ENCODE measurements around the gene FCER1A.

FCER1A gene

DNA sequence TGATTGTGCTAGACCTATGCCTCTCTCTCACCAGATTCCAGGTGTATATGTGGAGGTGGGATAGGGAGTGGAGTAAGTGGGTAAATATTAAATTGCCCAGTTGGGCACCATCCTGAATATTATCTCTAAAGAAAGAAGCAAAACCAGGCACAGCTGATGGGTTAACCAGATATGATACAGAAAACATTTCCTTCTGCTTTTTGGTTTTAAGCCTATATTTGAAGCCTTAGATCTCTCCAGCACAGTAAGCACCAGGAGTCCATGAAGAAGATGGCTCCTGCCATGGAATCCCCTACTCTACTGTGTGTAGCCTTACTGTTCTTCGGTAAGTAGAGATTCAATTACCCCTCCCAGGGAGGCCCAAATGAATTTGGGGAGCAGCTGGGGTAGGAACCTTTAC, at the start of gene FCER1A:
Gene FCER1A, plus strand, starts transcription at position 242 of the 400 bp plus-strand sequence. Its CDS starts 29 bp downstream, at position 271.
- Mint-ChIP-seq H3K4me3 (no peak within 1 kb of the TSS), H3K9me3 (no peaks in the 10 kb centered on the region), H3K36me3 (ENCODE audit: low read depth) (no peaks in the 10 kb centered on the region), H3K4me1 (ENCODE audit: low read depth) (no peaks in the 10 kb centered on the region), H3K27me3 (peaks cover 13% of the 10 kb centered on the region), H3K27ac (no peak within 1 kb of the TSS)

DNA sequence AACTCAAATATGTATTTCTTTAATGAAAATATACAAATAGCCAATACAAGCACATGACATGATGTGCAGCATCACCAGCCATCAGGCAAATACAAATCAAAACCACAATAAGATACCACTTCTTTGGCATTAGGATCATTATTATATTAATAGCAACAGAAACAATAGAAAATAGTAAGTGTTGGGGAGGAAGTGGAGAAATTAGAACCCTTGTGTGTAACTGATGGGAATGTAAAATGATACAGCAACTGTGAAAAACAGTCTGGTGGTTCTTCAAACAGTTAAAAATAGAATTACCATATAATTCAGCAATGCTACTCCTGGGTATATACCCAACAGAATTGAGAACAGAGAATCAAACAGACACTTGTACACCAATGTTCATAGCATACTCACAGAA, 40.8 kb upstream of the FCER1A start:
- Mint-ChIP-seq H3K36me3 (ENCODE audit: low read depth) (no peaks in the 10 kb centered on the region), H3K4me3 (no peak overlapping the region), H3K27me3 (peaks cover 11% of the 10 kb centered on the region), H3K4me1 (ENCODE audit: low read depth) (no peaks in the 10 kb centered on the region), H3K9me3 (no peaks in the 10 kb centered on the region), H3K27ac (no peak overlapping the region)

DNA sequence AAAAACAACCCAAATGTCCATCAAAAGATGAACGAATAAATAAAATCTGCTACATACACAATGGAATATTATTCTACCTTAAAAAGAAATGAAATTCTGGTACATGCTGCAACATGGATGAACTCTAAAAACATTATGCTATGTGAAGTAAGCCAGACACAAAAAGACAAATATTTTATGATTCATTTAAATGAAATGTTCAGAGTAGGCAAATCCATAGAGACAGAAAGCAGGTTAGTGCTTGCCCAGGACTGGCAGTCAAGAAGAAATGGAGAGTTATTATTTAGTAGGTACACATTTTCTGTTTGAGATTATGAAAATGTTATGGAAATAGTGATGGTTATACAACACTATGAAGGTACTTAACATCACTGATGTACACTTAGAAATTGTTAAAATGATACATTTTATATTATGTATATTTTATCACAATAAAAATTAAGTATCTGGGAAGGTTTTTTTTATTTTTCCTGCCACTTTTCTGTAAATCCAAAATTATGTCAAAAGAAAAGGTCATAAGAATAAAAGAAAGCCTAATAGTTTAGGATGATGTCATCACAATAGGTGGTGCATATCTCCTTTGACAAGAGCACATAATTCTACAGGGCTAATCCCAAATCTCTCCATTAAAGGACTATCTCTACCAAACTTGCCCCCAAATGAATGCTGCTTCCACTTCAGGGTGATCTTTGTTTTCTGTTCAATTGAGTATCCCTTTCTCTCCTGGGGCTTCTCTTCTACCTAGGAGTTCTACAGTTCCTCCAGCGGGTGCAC, 40.2 kb upstream of the FCER1A start:
- no peaks in the 10 kb centered on the region for H3K4me1 Mint-ChIP-seq (ENCODE audit: low read depth)
- no peaks in the 10 kb centered on the region for H3K9me3 Mint-ChIP-seq
- no peak overlapping the region for H3K4me3 Mint-ChIP-seq
- H3K36me3 Mint-ChIP-seq (ENCODE audit: low read depth): no peaks in the 10 kb centered on the region
- peaks cover 11% of the 10 kb centered on the region for H3K27me3 Mint-ChIP-seq
- H3K27ac Mint-ChIP-seq: no peak overlapping the region

GRCh38 chr1:159266832-159267231, 35.3 kb upstream of the FCER1A start:
- H3K4me3 Mint-ChIP-seq: no peak overlapping the region
- H3K27ac Mint-ChIP-seq: no peak overlapping the region
- peaks cover 30% of the 10 kb centered on the region for H3K27me3 Mint-ChIP-seq
- no peaks in the 10 kb centered on the region for H3K36me3 Mint-ChIP-seq (ENCODE audit: low read depth)
- no peaks in the 10 kb centered on the region for H3K9me3 Mint-ChIP-seq
- no peaks in the 10 kb centered on the region for H3K4me1 Mint-ChIP-seq (ENCODE audit: low read depth)

GRCh38 chr1:159274631-159275030, 27.5 kb upstream of the FCER1A start:
- H3K36me3 Mint-ChIP-seq (ENCODE audit: low read depth): no peaks in the 10 kb centered on the region
- H3K9me3 Mint-ChIP-seq: no peaks in the 10 kb centered on the region
- H3K27ac Mint-ChIP-seq: no peak overlapping the region
- peaks cover 20% of the 10 kb centered on the region for H3K27me3 Mint-ChIP-seq
- H3K4me1 Mint-ChIP-seq (ENCODE audit: low read depth): no peaks in the 10 kb centered on the region
- no peak overlapping the region for H3K4me3 Mint-ChIP-seq

GRCh38 chr1:159275891-159276290, 26.2 kb upstream of the FCER1A start:
- Mint-ChIP-seq H3K36me3 (ENCODE audit: low read depth) (no peaks in the 10 kb centered on the region), H3K4me1 (ENCODE audit: low read depth) (no peaks in the 10 kb centered on the region), H3K4me3 (no peak overlapping the region), H3K27me3 (peaks cover 15% of the 10 kb centered on the region), H3K9me3 (no peaks in the 10 kb centered on the region), H3K27ac (no peak overlapping the region)

DNA sequence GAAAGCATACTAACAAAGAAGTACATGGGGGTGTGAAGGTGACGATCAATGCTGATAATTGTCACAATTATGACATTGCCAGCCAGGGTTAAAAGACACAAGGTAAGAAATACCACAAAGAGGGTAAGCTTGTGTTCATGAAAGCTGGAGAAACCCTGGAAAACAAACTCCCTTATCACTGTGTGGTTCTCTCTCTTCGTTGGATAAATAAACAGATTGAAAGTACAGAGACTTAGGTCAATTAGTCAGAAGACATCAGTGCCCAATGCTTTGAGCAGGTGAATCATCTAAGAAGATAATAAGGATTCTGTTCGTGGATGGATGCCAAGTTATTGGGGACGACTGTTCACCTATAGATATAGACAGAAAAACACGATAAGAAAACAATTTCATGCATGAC, 22.4 kb upstream of the FCER1A start:
- no peaks in the 10 kb centered on the region for H3K36me3 Mint-ChIP-seq (ENCODE audit: low read depth)
- no peaks in the 10 kb centered on the region for H3K4me1 Mint-ChIP-seq (ENCODE audit: low read depth)
- H3K9me3 Mint-ChIP-seq: no peaks in the 10 kb centered on the region

GRCh38 chr1:159282118-159282517, 20.0 kb upstream of the FCER1A start:
- Mint-ChIP-seq H3K9me3 (no peaks in the 10 kb centered on the region), H3K4me1 (ENCODE audit: low read depth) (no peaks in the 10 kb centered on the region), H3K27ac (no peak overlapping the region), H3K36me3 (ENCODE audit: low read depth) (no peaks in the 10 kb centered on the region), H3K27me3 (peaks cover 8% of the 10 kb centered on the region), H3K4me3 (no peak overlapping the region)

More for the DNA sequence above, 22.4 kb upstream of the FCER1A start:
- peaks cover 8% of the 10 kb centered on the region for H3K27me3 Mint-ChIP-seq
- no peak overlapping the region for H3K4me3 Mint-ChIP-seq
- H3K27ac Mint-ChIP-seq: no peak overlapping the region

GRCh38 chr1:159289060-159289459, 13.1 kb upstream of the FCER1A start:
- no peak overlapping the region for H3K27ac Mint-ChIP-seq
- H3K4me1 Mint-ChIP-seq (ENCODE audit: low read depth): no peaks in the 10 kb centered on the region
- H3K27me3 Mint-ChIP-seq: peaks cover 13% of the 10 kb centered on the region
- H3K36me3 Mint-ChIP-seq (ENCODE audit: low read depth): no peaks in the 10 kb centered on the region
- H3K4me3 Mint-ChIP-seq: no peak overlapping the region
- no peaks in the 10 kb centered on the region for H3K9me3 Mint-ChIP-seq

DNA sequence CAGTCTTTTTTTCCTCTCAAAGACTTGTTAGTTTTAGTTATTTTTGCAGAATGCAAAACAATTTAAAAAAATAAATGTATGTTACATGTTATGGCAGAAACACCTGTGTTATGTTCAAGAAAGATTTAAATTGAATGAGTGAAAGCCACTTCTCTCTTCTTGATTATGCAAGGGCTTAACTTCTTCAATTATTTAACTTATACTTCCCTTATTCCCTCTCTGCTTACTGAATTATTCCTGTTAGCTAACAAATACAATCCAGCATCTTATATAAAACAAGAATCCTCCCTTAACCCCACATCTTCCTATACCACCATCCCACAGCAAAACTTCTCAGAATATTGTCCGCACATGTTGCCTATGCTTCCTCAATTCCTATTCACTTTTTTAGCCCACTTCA, 10.7 kb upstream of the FCER1A start:
- no peak overlapping the region for H3K4me3 Mint-ChIP-seq
- H3K9me3 Mint-ChIP-seq: no peaks in the 10 kb centered on the region
- no peak overlapping the region for H3K27ac Mint-ChIP-seq
- peaks cover 13% of the 10 kb centered on the region for H3K27me3 Mint-ChIP-seq
- no peaks in the 10 kb centered on the region for H3K4me1 Mint-ChIP-seq (ENCODE audit: low read depth)
- H3K36me3 Mint-ChIP-seq (ENCODE audit: low read depth): no peaks in the 10 kb centered on the region

DNA sequence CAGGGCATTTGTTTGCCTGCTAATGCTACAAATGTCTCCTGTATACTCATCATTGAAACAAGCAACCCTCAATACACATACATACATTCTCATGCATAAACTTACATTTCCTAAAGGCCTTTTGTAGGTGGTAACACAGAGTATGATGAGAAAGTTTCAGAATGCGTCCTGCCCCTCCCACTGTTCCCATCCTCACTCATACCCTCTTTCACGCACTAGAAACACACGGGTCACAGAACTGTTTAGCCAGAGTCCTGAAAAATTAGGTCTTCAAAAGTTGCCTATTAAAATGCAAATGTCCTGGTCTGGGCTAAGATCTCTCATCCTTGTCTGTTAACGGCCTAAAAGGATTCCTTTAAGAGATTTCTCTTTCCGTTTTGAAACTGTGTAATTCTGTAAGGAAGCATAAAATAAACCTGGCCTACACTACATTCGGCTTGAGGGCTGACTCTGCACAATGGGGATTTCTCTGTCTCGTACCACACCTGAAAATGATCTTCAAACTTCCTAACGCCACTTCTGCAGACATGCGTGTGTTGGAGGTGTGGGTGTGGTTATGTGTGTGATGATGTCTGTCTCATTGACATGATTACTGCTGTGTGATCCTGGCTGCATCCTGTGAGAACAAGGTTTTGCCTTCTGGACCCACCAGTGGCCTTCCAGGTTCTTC, 5.3 kb upstream of the FCER1A start:
- Mint-ChIP-seq H3K27me3 (peaks cover 10% of the 10 kb centered on the region), H3K36me3 (ENCODE audit: low read depth) (no peaks in the 10 kb centered on the region), H3K4me1 (ENCODE audit: low read depth) (no peaks in the 10 kb centered on the region), H3K4me3 (no peak overlapping the region), H3K9me3 (no peaks in the 10 kb centered on the region), H3K27ac (no peak overlapping the region)

DNA sequence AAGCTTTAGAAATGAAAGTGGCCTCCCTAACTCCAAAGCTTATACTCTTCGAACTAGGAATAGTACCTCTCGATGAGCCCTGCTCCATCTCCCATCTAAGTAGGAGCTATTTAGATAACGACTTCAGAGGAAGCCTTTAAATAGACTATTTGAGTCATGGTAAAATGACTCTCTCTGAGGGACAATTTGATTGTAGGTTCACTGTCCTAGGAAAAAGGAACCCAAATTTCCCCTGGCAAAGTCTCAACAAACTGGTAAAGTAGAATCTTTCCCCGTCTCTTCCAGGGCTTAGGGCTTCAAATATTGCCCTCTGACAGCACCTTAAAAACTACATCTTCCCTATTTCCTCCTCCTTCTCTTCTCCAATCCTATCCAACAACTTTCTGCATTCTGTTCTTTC, 2.0 kb upstream of the FCER1A start:
- no peaks in the 10 kb centered on the region for H3K9me3 Mint-ChIP-seq
- H3K27ac Mint-ChIP-seq: no peak overlapping the region
- H3K27me3 Mint-ChIP-seq: peaks cover 13% of the 10 kb centered on the region
- H3K36me3 Mint-ChIP-seq (ENCODE audit: low read depth): no peaks in the 10 kb centered on the region
- H3K4me3 Mint-ChIP-seq: no peak overlapping the region
- no peaks in the 10 kb centered on the region for H3K4me1 Mint-ChIP-seq (ENCODE audit: low read depth)

- Mint-ChIP-seq H3K4me1 (ENCODE audit: low read depth) (no peaks in the 10 kb centered on the region), H3K27me3 (peaks cover 9% of the 10 kb centered on the region)
These were observed 5.3 kb downstream of the FCER1A start for GRCh38 chr1:159307346-159308020.

DNA sequence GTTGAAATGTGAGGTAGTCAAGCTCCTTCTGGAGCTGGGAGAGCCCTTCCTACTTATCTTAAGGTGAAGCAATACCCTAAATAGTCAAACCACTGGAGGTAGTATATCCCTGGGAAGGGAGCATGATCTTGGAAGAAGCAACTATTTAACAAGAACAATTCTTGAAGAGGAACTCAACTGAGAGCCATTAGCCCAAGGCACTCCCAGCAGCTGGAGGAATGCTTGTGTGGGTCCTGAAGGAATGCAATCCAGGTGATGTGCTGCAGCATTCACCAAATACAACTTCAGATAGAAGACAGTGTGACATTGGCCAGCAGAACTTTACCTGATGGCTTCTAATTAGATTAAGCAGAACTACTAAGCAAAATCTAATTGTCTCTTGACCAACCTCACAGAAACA, 9.5 kb downstream of the FCER1A start:
- Mint-ChIP-seq H3K4me3 (no peak overlapping the region), H3K9me3 (no peaks in the 10 kb centered on the region), H3K27me3 (peaks cover 6% of the 10 kb centered on the region), H3K36me3 (ENCODE audit: low read depth) (no peaks in the 10 kb centered on the region), H3K4me1 (ENCODE audit: low read depth) (no peaks in the 10 kb centered on the region), H3K27ac (no peak overlapping the region)

More at GRCh38 chr1:159307346-159308020, 5.3 kb downstream of the FCER1A start:
- Mint-ChIP-seq H3K4me3 (no peak overlapping the region), H3K36me3 (ENCODE audit: low read depth) (no peaks in the 10 kb centered on the region), H3K27ac (no peak overlapping the region), H3K9me3 (no peaks in the 10 kb centered on the region)

- Mint-ChIP-seq H3K4me1 (ENCODE audit: low read depth) (no peaks in the 10 kb centered on the region), H3K27me3 (peaks cover 8% of the 10 kb centered on the region), H3K4me3 (no peak overlapping the region), H3K27ac (no peak overlapping the region), H3K9me3 (no peaks in the 10 kb centered on the region), H3K36me3 (ENCODE audit: low read depth) (no peaks in the 10 kb centered on the region)
These were observed 13.2 kb downstream of the FCER1A start for GRCh38 chr1:159315381-159315780.

All from stimulated activated naive CD8-positive, alpha-beta T cell treated with anti-CD3 and anti-CD28 coated beads, Interleukin-15, Interleukin-2, amounts not matched to agents 100 ng/mL and 50 ng/mL, for 24 hours (primary cell).